ENCODE measurements around the gene UBR1.
"Not testable (repeated sequence)": the region's sequence is repeated elsewhere in the genome, so short reads cannot be mapped to it uniquely, and the experiment has no call there.

GRCh38 chr15:42948898-42949297 is 156.9 kb downstream of the UBR1 start:
- TF ChIP-seq, protein P1, sequence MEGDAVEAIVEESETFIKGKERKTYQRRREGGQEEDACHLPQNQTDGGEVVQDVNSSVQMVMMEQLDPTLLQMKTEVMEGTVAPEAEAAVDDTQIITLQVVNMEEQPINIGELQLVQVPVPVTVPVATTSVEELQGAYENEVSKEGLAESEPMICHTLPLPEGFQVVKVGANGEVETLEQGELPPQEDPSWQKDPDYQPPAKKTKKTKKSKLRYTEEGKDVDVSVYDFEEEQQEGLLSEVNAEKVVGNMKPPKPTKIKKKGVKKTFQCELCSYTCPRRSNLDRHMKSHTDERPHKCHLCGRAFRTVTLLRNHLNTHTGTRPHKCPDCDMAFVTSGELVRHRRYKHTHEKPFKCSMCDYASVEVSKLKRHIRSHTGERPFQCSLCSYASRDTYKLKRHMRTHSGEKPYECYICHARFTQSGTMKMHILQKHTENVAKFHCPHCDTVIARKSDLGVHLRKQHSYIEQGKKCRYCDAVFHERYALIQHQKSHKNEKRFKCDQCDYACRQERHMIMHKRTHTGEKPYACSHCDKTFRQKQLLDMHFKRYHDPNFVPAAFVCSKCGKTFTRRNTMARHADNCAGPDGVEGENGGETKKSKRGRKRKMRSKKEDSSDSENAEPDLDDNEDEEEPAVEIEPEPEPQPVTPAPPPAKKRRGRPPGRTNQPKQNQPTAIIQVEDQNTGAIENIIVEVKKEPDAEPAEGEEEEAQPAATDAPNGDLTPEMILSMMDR (optimal IDR thresholded peaks at IDR 0.05 in 1 of 3, IDR thresholded peaks at IDR 0.05 in 1 of 3, conservative IDR thresholded peaks at IDR 0.05 in 1 of 3; ENCODE audit: extremely low read depth in 1 of 3, insufficient read depth in 2 of 3, low read length in 3 of 3) = not testable (repeated sequence)
- not testable (repeated sequence) for TF ChIP-seq EZH2 (IDR thresholded peaks at IDR 0.05; ENCODE audit: low read length)

Measured in keratinocyte (primary cell).